Measurements from ENCODE around the gene MCF2L.
"Not testable (repeated sequence)": the region's sequence is repeated elsewhere in the genome, so short reads cannot be mapped to it uniquely, and the experiment has no call there.

Gene MCF2L

DNA sequence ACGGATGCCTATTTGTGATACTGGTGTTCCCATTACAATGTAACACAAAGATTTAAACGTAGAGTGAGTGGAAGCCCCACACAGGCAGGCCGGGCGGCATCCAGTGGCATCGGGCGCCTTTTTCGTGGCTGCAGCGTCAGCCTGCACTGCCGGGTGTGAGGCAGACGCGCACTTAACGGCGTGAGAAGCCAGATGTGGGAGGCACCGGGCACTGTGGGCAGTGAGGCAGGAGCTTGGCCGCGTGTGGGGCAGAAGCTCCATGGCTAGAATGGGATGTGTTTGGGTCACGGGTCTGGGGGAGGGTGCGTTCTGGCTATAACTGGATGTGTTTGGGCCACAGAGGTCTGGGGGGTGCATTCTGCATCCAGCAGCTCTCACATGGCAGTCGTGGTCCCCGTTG is 73.4 kb downstream of the MCF2L start:
- no peak overlapping the region for H3K4me3 ChIP-seq (ENCODE audit: low read depth, low read length)
- no peak for DNase-seq (ENCODE audit: low read depth)

- DNase-seq (ENCODE audit: low read depth), result no peak
- H3K4me3 ChIP-seq (ENCODE audit: low read depth, low read length), result no peak overlapping the region
These were observed 74.1 kb downstream of the MCF2L start for GRCh38 chr13:113043001-113043630.

DNA sequence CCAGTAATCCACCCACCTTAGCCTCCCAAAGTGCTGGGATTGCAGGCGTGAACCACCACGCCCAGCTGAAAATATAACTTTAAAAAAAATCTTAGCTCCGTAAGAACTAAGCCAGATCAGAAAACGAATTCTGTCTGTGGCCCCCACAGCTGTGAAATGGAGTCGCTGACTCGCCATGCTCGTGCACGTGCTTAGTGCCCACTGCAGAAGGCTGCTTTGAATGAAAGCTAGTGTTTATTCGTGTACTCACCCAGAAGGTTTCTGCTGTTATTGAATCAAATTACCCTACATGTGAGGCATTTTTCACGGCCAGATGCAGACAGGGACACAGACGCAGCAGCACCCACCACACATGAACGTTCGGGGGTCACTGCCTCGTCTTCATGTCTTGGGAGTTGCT is 74.9 kb downstream of the MCF2L start:
- no peak for DNase-seq (ENCODE audit: low read depth)
- no peak overlapping the region for H3K4me3 ChIP-seq (ENCODE audit: low read depth, low read length)

DNA sequence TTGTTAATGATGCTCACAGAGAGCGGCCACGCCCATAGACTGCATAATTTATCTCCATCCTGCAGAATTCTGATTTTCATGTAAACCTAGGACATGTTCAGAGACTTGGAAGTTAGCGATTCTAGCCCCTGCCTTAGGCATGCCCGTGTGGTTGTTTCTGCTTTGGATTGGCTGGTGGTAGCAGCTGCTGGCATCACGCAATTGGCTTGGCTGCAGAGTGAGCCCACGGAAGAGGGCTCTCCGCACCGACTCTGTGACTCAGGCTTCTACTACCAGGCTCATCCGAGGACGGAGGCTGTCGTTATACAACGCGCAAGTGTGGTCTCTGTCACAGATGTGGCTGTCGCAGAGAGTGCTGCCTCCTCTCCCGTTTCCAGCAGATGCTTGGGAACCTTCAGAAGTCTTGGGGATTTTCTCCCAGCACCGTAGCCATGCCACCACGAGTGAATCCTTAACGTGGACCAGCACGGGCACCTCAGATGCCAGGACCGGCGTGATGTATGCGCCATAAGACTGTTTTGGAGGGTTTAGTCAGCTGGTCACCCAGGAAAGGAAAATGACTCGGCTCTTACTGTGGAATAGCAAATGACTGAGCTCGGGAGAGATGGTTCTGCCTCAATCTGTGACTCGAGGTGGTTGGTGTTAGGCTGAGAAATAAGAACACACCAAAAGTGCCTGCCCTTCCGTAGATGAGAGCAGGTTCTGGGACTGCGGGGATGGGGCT is 75.5 kb downstream of the MCF2L start:
- no peak for DNase-seq (ENCODE audit: low read depth)
- no peak overlapping the region for H3K4me3 ChIP-seq (ENCODE audit: low read depth, low read length)

DNA sequence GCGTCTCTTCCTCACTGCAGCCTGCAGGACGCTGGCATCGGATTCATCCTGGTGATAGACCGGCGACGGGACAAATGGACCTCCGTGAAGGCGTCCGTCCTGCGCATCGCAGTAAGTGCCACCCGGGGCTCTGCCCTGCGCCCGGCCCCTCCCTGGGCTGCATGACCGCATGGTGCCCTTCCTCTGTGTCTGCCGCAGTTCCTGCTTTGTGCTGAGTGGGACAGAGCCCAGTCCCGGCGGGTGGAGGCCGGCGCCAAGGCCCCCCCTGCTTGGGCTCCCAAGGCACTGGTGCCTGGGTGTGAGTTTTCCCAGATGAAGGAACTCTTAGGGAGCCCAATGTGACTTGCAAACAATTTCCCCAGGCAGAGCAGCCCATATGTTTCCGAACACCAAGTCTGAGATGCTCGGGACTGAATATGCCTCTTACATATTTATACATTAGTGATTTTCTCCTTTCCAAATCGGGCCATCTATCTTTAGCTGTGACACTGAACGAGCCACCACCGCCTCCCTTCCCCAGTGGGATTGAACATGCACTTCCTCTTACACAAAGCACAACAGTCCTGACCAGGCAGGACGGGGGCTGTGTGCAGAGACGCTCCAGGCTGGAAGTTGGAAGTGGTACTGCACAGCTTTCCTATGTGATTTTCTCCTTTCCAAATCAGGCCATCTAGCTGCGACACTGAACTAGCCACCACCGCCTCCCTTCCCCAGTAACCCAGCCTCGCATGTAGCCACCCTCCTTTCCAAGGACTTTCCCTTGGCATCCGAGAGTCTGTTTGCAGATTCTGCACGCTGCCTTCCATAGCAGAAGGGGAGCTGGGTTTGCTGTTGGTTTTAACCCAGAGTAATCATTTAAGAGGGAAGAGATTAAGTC is 76.5 kb downstream of the MCF2L start:
- H3K4me3 ChIP-seq (ENCODE audit: low read depth, low read length), result no peak overlapping the region
- DNase-seq (ENCODE audit: low read depth), result no peak

- no peak overlapping the region for H3K4me3 ChIP-seq (ENCODE audit: low read depth, low read length)
- no peak for DNase-seq (ENCODE audit: low read depth)
These were observed 77.3 kb downstream of the MCF2L start for GRCh38 chr13:113046128-113046882.

DNA sequence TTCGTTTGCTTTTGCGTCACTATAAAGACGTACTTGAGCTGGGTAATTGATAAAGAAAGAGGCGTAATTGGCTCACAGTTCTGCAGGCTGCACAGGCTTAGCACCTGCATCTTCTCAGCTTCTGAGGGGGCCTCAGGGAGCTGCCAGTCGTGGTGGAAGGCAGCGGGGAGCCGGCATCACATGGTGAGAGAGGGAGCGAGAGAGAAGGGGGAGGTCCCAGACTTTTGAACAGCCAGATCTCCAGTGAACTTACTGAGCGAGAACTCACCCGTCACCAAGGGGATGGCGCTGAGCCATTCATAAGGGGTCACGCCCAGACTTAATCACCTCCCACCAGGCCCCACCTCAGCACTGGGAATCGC is 77.8 kb downstream of the MCF2L start:
- no peak for DNase-seq (ENCODE audit: low read depth)
- H3K4me3 ChIP-seq (ENCODE audit: low read depth, low read length), result no peak overlapping the region

DNA sequence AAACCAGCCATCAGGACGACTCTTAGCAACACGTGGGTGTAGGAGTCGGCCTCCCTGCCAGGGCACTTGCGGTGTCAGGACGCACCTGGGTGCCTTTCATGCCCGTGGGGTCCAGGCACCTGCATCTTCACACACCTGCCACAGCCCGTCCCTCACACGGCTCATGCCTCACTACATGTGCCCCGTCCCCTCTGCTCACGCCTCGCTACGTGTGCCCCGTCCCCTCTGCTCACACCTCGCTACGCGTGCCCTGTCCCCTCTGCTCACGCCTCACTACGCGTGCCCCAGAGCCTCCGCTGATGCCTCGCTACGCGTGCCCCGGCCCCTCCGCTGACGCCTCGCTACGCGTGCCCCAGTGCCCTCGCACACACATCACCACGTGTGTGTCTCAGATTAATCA is 78.6 kb downstream of the MCF2L start:
- H3K4me3 ChIP-seq (ENCODE audit: low read depth, low read length), result no peak overlapping the region
- DNase-seq (ENCODE audit: low read depth), result no peak

DNA sequence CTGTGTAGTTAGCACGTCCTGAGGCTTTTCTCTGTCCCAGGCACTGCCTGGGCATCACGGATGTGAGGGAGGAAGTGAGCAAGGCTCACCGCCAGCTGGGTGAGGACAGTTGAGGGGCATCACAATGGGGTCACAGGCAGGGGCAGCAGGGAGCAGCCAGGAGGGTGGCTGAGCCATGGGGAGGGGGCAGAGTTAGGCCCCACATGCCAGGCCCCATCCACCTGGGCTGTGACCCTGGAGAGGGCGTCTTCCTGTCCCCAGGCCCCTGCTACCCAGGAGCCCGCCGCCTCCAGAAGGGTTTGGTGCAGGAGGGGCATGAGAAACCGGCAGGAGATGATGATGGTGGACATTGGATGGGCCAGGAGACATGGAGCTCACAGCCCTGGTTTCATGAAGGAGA is 79.8 kb downstream of the MCF2L start:
- H3K4me3 ChIP-seq (ENCODE audit: low read depth, low read length), result no peak overlapping the region
- DNase-seq (ENCODE audit: low read depth), result no peak

DNA sequence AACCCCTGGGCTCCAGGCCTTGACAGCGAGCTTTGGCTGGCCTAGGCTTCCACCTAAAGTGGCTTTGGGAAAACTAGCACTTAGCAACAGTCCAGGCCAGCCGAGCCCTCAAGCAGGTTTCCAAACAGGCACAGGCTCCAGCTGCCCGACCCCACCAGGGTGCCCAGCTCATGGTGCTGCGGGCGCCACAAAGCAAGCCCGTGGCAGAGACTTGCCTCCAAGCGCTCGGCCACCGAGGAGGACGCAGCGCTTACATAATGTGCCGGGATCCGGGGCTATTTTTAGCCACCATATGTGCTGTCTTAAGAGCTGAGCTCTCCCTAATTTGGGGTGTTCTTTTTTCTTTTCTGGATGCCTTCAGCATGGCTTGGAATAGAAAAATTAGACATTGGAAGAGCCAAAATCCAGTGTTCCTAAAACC is 80.5 kb downstream of the MCF2L start:
- DNase-seq (ENCODE audit: low read depth), result no peak
- no peak overlapping the region for H3K4me3 ChIP-seq (ENCODE audit: low read depth, low read length)

DNA sequence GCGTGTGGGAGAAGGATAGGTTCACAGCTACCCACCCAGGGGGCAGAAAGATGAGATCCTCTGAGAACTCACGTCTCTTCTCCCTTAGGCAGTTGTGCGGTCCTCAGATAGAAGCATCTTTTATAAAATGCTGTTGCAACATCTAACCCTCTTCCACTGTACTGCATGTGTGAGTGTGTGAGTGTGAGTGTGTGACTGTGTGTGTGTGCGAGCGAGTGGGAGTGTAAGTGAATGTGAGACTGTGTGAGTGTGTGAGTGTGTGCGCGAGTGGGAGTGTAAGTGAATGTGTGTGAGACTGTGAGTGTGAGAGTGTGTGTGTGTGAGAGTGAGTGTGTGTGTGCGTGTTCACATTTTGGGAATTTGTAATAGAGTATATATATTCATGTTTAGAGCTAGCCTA is 81.0 kb downstream of the MCF2L start:
- DNase-seq (ENCODE audit: low read depth), result no peak
- no peak overlapping the region for H3K4me3 ChIP-seq (ENCODE audit: low read depth, low read length)

DNA sequence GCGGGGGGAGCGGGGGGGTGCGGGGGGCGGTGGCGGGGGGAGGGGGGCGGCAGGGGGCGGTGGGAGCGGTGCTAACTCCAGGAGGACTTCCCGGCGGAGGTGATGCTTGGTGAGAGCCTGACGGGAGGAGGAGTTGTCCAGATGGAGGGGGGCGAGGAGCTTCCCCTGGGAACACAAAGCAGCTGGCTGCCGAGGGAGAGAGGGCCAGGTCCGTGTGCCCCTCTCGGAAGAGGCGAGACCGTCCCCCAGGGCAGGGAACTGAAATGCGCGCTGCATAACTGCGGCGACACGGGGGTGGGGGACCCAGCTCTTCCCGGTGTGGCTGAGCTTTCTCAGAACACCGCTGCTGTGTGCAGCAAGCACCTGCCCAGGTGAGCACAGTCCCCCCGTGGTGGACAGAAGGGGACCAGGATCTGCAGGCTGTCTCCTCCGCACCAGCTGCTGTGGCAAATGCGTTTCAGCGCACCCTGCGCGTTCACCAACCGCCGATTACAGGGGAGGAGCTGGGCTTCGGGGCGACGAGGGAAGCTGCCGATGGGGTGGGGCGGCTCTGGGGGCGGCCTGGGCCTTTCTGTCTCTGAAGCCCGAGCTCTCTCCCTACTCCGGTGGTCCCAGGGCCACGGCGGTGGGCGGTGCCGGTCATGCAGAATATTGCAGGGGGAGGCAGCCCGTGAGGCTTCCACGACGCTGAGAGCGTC is 81.9 kb downstream of the MCF2L start:
- no peak for DNase-seq (ENCODE audit: low read depth)
- H3K4me3 ChIP-seq (ENCODE audit: low read depth, low read length), result no peak overlapping the region

DNA sequence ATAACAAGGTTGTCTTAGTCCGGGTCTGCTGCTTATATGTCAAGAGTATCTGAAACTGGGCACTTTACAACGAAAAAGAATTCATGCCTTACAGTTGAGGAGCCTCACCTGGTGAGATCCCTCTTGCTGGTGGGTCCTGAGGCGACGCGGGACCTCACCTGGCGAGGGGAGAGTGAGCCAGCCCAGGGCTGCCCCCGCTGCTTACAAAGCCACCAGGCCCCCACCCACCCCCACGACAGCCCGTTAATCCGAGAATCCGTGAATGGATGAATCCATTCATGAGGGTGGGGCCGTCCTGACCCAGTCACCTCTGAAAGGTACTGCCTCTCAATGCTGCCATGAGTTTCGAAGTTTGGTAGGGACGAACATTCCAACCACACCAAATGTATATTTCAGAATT is 82.6 kb downstream of the MCF2L start:
- no peak overlapping the region for H3K4me3 ChIP-seq (ENCODE audit: low read depth, low read length)
- no peak for DNase-seq (ENCODE audit: low read depth)

DNA sequence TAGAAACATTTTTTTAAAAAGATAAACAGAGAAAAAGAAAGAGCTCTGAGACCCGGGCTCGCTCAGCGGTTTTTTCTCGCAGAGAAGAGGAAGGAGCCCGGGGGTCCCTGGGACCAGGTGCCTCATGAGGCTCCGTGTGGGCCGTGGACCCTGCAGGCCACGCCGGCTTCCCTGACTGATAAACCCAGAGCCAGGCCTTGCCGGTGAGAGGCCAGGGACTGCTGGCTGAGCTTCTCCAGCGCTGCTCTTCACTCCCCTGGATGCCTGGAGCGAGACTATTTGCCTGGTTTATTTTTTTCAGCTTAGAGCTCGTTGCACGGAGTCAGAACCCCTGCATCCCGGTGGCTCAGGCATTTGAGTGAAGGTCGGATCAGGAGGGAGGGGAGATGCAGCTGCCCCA is 83.2 kb downstream of the MCF2L start:
- H3K4me3 ChIP-seq (ENCODE audit: low read depth, low read length), result no peak overlapping the region
- no peak for DNase-seq (ENCODE audit: low read depth)

GRCh38 chr13:113052971-113053370 is 84.0 kb downstream of the MCF2L start:
- H3K4me3 ChIP-seq (ENCODE audit: low read depth, low read length), result no peak overlapping the region
- DNase-seq (ENCODE audit: low read depth), result no peak

GRCh38 chr13:113053376-113053775 is 84.4 kb downstream of the MCF2L start:
- no peak overlapping the region for H3K4me3 ChIP-seq (ENCODE audit: low read depth, low read length)
- DNase-seq (ENCODE audit: low read depth), result no peak

GRCh38 chr13:113053801-113054604 is 85.0 kb downstream of the MCF2L start:
- DNase-seq (ENCODE audit: low read depth), result no peak
- H3K4me3 ChIP-seq (ENCODE audit: low read depth, low read length), result no peak overlapping the region

DNA sequence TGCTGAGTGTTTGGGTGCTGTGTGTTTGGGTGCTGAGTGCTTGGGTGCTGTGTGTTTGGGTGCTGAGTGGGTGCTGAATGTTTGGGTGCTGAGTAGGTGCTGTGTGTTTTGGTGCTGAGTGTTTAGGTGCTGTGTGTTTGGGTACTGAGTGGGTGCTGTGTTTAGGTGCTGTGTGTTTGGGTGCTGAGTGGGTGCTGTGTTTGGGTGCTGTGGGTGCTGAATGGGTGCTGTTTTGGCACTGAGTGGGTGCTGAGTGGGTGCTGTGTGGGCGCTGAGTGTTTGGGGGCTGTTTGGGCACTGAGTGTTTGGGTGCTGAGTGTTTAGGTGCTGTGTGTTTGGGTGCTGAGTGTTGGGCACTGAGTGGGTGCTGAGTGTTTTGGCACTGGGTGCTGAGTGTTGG is 88.1 kb downstream of the MCF2L start:
- no peak overlapping the region for H3K4me3 ChIP-seq (ENCODE audit: low read depth, low read length)
- DNase-seq (ENCODE audit: low read depth), result no peak

DNA sequence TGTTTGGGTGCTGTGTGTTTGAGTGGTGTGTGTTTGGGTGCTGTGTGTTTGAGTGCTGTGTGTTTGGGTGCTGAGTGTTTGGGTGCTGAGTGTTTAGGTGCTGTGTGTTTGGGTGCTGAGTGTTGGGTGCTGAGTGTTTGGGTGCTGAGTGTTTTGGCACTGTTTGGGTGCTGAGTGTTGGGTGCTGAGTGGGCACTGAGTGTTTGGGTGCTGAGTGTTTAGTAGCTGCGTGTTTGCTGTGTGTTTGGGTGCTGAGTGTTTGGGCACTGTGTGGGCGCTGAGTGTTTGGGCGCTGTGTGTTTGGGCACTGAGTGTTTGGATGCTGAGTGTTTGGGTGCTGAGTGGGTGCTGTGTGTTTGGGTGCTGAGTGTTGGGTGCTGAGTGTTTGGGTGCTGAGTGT is 88.5 kb downstream of the MCF2L start:
- not testable (repeated sequence) for H3K4me3 ChIP-seq (ENCODE audit: low read depth, low read length); DNase-seq (ENCODE audit: low read depth)

Data from skeletal muscle cell (primary cell).